ENCODE data around the gene TBC1D5. TPM values are rescaled to one million over a fixed set of nuclear protein-coding genes. Genes with fewer than 3 reads are reported as not detected.

Gene TBC1D5
- total RNA-seq, 1 experiment from 2014 or later: 30.4 TPM

DNA sequence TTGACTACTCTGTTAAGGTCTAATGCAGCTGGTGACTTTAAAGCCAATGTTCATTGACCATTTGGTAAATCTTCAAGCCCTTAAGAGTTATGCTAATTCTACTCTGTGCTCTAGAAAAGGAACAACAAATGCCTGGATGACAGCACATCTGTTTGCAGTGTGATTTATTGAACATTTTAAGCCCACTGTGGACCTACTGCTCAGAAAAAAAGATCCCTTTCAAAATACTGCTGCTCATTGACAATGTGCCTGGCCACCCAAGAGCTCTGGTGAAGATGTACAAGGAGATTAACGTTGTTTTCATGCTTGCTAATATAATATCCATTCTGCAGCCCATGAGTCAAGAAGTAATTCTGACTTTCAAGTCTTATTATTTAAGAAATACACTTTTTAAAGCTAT, 110.8 kb downstream of the TBC1D5 start:
- Histone ChIP-seq H3K27ac (ENCODE audit: low read length) (no peak overlapping the region), H3K4me3 (ENCODE audit: low read depth in 2 of 2, low read length in 2 of 2) (no peak overlapping the region), H3K9me3 (ENCODE audit: control insufficient read depth, insufficient read depth, low read depth, low read length) (no peaks in the 10 kb centered on the region), H3K4me1 (ENCODE audit: control insufficient read depth, insufficient read depth, low read length) (no peaks in the 10 kb centered on the region), H3K27me3 (ENCODE audit: control insufficient read depth, insufficient read depth, low read length) (no peaks in the 10 kb centered on the region), H3K36me3 (ENCODE audit: control insufficient read depth, insufficient read depth, low read length) (no peaks in the 10 kb centered on the region)
- no TSS peak for BruUV-seq (replicated peaks)
- POLR2A ChIA-PET: no interaction called here
- in situ Hi-C loops (cut with HindIII; ENCODE audit: low pct_unique_long_range_greater_than_20kb, low sequenced_read_pairs) (no loop called here), intact Hi-C loops (cut with micrococcal nuclease; ENCODE audit: unreplicated experiment) (no loop called here)
- DNase-seq (ENCODE audit: low read depth, low spot score) (no peak), ATAC-seq (no peak)
- CTCF ChIA-PET: no interaction called here
- TF ChIP-seq POLR2AphosphoS5 (IDR thresholded peaks at IDR 0.05; ENCODE audit: low read depth, low read length) (no peak), SIN3A (IDR thresholded peaks at IDR 0.05; ENCODE audit: borderline replicate concordance, insufficient read depth, low read depth, low read length) (no peak)
- TF ChIP-seq, protein P1, sequence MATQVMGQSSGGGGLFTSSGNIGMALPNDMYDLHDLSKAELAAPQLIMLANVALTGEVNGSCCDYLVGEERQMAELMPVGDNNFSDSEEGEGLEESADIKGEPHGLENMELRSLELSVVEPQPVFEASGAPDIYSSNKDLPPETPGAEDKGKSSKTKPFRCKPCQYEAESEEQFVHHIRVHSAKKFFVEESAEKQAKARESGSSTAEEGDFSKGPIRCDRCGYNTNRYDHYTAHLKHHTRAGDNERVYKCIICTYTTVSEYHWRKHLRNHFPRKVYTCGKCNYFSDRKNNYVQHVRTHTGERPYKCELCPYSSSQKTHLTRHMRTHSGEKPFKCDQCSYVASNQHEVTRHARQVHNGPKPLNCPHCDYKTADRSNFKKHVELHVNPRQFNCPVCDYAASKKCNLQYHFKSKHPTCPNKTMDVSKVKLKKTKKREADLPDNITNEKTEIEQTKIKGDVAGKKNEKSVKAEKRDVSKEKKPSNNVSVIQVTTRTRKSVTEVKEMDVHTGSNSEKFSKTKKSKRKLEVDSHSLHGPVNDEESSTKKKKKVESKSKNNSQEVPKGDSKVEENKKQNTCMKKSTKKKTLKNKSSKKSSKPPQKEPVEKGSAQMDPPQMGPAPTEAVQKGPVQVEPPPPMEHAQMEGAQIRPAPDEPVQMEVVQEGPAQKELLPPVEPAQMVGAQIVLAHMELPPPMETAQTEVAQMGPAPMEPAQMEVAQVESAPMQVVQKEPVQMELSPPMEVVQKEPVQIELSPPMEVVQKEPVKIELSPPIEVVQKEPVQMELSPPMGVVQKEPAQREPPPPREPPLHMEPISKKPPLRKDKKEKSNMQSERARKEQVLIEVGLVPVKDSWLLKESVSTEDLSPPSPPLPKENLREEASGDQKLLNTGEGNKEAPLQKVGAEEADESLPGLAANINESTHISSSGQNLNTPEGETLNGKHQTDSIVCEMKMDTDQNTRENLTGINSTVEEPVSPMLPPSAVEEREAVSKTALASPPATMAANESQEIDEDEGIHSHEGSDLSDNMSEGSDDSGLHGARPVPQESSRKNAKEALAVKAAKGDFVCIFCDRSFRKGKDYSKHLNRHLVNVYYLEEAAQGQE (IDR thresholded peaks at IDR 0.05; ENCODE audit: insufficient read depth in 1 of 2, low read depth in 2 of 2, low read length in 1 of 2): no peak
- TF ChIP-seq, protein P2, sequence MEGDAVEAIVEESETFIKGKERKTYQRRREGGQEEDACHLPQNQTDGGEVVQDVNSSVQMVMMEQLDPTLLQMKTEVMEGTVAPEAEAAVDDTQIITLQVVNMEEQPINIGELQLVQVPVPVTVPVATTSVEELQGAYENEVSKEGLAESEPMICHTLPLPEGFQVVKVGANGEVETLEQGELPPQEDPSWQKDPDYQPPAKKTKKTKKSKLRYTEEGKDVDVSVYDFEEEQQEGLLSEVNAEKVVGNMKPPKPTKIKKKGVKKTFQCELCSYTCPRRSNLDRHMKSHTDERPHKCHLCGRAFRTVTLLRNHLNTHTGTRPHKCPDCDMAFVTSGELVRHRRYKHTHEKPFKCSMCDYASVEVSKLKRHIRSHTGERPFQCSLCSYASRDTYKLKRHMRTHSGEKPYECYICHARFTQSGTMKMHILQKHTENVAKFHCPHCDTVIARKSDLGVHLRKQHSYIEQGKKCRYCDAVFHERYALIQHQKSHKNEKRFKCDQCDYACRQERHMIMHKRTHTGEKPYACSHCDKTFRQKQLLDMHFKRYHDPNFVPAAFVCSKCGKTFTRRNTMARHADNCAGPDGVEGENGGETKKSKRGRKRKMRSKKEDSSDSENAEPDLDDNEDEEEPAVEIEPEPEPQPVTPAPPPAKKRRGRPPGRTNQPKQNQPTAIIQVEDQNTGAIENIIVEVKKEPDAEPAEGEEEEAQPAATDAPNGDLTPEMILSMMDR (IDR thresholded peaks at IDR 0.05): no peak

DNA sequence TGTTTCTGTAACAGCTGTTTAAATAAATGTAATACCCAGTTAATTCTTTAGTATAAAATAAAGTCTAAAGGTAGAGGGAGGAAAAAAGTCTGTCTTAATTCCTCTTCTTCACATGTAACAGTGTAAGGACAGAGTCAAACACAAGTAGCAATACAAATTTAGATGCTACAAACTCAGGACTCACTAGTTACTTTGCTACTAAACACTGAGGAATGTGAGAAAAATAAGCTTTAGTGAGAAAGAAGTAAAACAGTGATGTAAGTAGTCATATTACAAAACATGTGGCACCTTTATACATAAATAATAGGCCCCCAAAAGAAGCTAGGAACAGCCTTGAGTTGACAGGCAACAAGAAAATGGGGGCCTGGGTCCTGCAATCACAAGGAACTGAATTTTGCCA, 113.0 kb downstream of the TBC1D5 start:
- ChIA-PET POLR2A (no interaction called here), CTCF (no interaction called here)
- ATAC-seq: no peak
- TF ChIP-seq TCF7L2 (IDR thresholded peaks at IDR 0.05; ENCODE audit: low read depth, low read length) (no peak), POLR2AphosphoS5 (IDR thresholded peaks at IDR 0.05; ENCODE audit: low read depth, low read length) (no peak), SIN3A (IDR thresholded peaks at IDR 0.05; ENCODE audit: borderline replicate concordance, insufficient read depth, low read depth, low read length) (no peak)
- TF ChIP-seq, protein P1 (IDR thresholded peaks at IDR 0.05; ENCODE audit: insufficient read depth in 1 of 2, low read depth in 2 of 2, low read length in 1 of 2): no peak
- TF ChIP-seq, protein P2 (IDR thresholded peaks at IDR 0.05): no peak
- Histone ChIP-seq H3K9me3 (ENCODE audit: control insufficient read depth, insufficient read depth, low read depth, low read length) (no peaks in the 10 kb centered on the region), H3K36me3 (ENCODE audit: control insufficient read depth, insufficient read depth, low read length) (no peaks in the 10 kb centered on the region), H3K27ac (ENCODE audit: low read length) (no peak overlapping the region), H3K4me3 (ENCODE audit: low read depth in 2 of 2, low read length in 2 of 2) (no peak overlapping the region), H3K4me1 (ENCODE audit: control insufficient read depth, insufficient read depth, low read length) (no peaks in the 10 kb centered on the region), H3K27me3 (ENCODE audit: control insufficient read depth, insufficient read depth, low read length) (no peaks in the 10 kb centered on the region)
- intact Hi-C loops (cut with micrococcal nuclease; ENCODE audit: unreplicated experiment) (no loop called here), in situ Hi-C loops (cut with HindIII; ENCODE audit: low pct_unique_long_range_greater_than_20kb, low sequenced_read_pairs) (no loop called here)
- DNase-seq (ENCODE audit: low read depth, low spot score): no peak
- BruUV-seq (replicated peaks): no TSS peak

Data from Panc1 (cell line).